ENCODE data around the gene LMAN1L. TPM values are rescaled to one million over a fixed set of nuclear protein-coding genes. Genes with fewer than 3 reads are reported as not detected.
A peak's percentile ranks its signal among the peaks of the same experiment; 100 is the strongest.

Gene LMAN1L
- total RNA-seq, 1 donor from 2014 or later = not detected

DNA sequence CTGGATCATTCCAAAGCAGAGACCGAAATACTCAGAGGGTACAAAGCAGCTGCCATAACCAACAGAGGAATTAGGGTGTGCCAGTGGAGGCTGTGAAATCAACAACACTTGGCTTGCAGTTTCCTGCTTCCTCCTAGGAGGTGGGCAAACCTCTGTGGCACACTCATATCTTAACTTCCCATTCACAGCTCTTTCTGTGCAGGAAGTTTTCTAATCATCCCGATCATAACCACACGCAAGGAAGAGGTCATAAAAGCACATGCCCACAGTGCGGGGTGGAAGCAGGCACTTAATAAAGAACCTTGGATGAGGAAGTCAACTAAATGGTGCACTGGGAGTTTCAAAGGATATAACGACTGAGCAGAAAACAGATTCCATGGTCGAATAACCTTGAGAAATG is 55.4 kb downstream of the LMAN1L start:
- TF ChIP-seq, protein P1, sequence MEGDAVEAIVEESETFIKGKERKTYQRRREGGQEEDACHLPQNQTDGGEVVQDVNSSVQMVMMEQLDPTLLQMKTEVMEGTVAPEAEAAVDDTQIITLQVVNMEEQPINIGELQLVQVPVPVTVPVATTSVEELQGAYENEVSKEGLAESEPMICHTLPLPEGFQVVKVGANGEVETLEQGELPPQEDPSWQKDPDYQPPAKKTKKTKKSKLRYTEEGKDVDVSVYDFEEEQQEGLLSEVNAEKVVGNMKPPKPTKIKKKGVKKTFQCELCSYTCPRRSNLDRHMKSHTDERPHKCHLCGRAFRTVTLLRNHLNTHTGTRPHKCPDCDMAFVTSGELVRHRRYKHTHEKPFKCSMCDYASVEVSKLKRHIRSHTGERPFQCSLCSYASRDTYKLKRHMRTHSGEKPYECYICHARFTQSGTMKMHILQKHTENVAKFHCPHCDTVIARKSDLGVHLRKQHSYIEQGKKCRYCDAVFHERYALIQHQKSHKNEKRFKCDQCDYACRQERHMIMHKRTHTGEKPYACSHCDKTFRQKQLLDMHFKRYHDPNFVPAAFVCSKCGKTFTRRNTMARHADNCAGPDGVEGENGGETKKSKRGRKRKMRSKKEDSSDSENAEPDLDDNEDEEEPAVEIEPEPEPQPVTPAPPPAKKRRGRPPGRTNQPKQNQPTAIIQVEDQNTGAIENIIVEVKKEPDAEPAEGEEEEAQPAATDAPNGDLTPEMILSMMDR (IDR thresholded peaks at IDR 0.05; ENCODE audit: unreplicated experiment) = no peak
- Mint-ChIP-seq H3K27me3 (ENCODE audit: unreplicated experiment) (peaks cover 11% of the 10 kb centered on the region), H3K4me3 (ENCODE audit: unreplicated experiment) (peak overlapping the region; percentile 29), H3K27ac (ENCODE audit: unreplicated experiment) (no peak overlapping the region), H3K4me1 (ENCODE audit: unreplicated experiment) (peaks cover 58% of the 10 kb centered on the region), H3K36me3 (ENCODE audit: low read depth, unreplicated experiment) (peaks cover 30% of the 10 kb centered on the region), H3K9me3 (ENCODE audit: unreplicated experiment) (peaks cover 5% of the 10 kb centered on the region)
- DNase-seq (ENCODE audit: low spot score) = no peak

DNA sequence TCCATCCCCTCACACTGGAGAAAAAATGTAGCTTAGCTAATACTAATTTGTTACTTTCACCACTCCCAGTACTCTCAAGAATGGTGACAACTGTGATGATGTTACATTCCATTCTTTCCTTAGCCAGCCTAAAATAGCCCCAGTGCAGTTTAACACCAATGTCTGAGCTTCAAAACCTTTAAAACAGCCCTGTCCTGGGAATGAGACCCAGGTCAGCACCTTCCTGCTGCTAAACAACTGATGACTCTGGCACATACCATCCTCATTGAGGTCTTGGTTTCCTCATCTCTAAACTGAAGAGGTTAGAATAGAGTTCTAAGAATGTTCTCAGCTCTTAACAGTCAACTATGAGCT is 56.7 kb downstream of the LMAN1L start:
- Mint-ChIP-seq H3K9me3 (ENCODE audit: unreplicated experiment) (peaks cover 5% of the 10 kb centered on the region), H3K27ac (ENCODE audit: unreplicated experiment) (peak overlapping the region; percentile 42), H3K36me3 (ENCODE audit: low read depth, unreplicated experiment) (peaks cover 24% of the 10 kb centered on the region), H3K27me3 (ENCODE audit: unreplicated experiment) (peaks cover 10% of the 10 kb centered on the region), H3K4me1 (ENCODE audit: unreplicated experiment) (peaks cover 52% of the 10 kb centered on the region), H3K4me3 (ENCODE audit: unreplicated experiment) (no peak overlapping the region)
- TF ChIP-seq, protein P1 (IDR thresholded peaks at IDR 0.05; ENCODE audit: unreplicated experiment) = no peak
- DNase-seq (ENCODE audit: low spot score) = no peak

DNA sequence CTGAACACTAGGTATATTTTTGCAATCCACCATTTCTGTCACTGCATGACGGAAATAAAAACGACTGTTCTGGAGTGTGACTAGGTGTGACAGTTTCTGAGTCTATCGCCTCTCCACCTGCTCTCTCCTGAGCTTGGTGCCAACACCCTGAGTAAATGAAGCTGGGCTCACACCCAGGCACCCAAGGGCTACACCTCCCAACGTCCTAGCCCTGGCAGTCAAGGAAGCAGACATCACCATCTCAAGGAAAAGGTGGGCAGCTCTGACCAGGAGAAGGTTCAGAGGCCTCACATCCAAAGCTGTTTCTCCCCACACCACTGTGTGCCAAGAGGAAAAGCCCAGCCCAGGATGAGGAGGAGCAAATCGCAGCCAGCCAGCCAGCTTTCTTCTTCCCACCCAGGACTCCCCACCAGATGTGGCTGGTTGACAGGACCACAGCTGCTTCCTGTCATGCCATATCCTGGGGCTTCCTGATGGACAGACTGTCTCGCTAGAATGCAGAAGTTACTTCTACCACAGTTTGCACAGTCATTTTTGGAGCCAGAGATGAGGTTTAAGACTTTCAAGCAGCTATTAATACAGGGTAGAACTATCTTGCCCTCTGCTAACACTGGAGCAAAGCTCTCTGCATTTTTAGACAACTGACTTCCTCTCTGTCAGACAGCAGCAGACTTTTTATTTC is 57.2 kb downstream of the LMAN1L start:
- Mint-ChIP-seq H3K36me3 (ENCODE audit: low read depth, unreplicated experiment) (peaks cover 21% of the 10 kb centered on the region), H3K27ac (ENCODE audit: unreplicated experiment) (peak overlapping the region; percentile 54), H3K4me1 (ENCODE audit: unreplicated experiment) (peaks cover 50% of the 10 kb centered on the region), H3K9me3 (ENCODE audit: unreplicated experiment) (peaks cover 5% of the 10 kb centered on the region), H3K4me3 (ENCODE audit: unreplicated experiment) (peak overlapping the region; percentile 62), H3K27me3 (ENCODE audit: unreplicated experiment) (peaks cover 10% of the 10 kb centered on the region)
- DNase-seq (ENCODE audit: low spot score) = peak; percentile 53
- TF ChIP-seq, protein P1 (IDR thresholded peaks at IDR 0.05; ENCODE audit: unreplicated experiment) = no peak

DNA sequence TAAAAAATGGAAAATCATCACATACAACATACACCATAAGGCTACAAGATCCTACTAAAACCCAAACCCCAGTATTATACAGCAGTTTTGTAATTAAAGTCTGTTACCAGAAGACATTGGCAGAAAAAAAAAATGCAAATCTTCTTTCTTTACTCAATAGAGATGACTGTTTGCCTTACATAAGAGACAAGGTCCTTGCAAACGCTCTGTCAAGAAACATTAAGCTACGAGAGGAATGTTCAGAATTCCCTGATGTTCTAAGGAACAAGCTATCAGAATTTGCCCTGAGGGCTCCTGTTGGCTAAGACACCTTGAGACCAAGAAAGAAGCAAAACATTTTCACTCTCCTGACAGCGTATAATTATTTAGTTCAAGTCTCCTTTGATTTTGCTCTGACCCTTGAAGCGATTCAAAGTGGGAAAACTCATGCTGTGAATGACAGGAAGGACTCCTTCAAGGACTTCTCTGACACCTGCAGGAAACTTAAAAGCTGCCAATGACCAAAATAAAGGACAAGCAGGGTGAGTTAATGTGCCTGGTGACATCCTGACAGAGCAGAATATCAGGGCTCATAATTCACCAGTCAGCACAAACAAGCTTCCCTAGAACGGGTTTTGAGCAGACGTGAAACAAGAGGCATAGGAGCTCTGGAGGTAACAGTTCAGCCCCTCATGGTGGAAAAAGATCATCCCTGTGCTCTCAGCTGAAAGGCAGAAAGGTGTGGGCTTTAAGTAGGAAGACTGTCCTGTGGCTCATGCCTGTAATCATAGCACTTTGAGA is 58.0 kb downstream of the LMAN1L start:
- Mint-ChIP-seq H3K27ac (ENCODE audit: unreplicated experiment) (peak overlapping the region; percentile 61), H3K4me3 (ENCODE audit: unreplicated experiment) (peak overlapping the region; percentile 62), H3K27me3 (ENCODE audit: unreplicated experiment) (peaks cover 10% of the 10 kb centered on the region), H3K36me3 (ENCODE audit: low read depth, unreplicated experiment) (peaks cover 20% of the 10 kb centered on the region), H3K9me3 (ENCODE audit: unreplicated experiment) (peaks cover 5% of the 10 kb centered on the region), H3K4me1 (ENCODE audit: unreplicated experiment) (peaks cover 46% of the 10 kb centered on the region)
- TF ChIP-seq, protein P1 (IDR thresholded peaks at IDR 0.05; ENCODE audit: unreplicated experiment) = no peak
- no peak for DNase-seq (ENCODE audit: low spot score)

DNA sequence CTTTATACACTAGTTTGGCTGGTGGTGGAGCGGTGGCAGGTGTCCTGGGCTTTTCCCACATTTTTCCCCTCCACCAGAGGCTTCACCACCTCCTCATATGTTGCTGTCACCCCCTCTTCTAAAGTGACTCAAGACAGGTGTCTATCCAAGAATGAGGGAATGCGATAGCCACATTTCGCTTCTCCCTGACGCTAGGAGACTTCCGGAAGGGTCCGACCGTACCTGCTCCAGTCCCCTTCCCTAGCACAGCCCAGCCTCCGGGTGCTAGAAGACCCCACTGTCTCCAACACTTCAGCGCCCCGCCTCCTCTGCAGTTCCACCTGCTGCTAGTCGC is 60.0 kb downstream of the LMAN1L start:
- no peaks in the 10 kb centered on the region for H3K9me3 Mint-ChIP-seq (ENCODE audit: unreplicated experiment)
- H3K27me3 Mint-ChIP-seq (ENCODE audit: unreplicated experiment) = peaks cover 11% of the 10 kb centered on the region
- peak overlapping the region; percentile 95 for H3K4me3 Mint-ChIP-seq (ENCODE audit: unreplicated experiment)
- peak overlapping the region; percentile 88 for H3K27ac Mint-ChIP-seq (ENCODE audit: unreplicated experiment)
- H3K4me1 Mint-ChIP-seq (ENCODE audit: unreplicated experiment) = peaks cover 32% of the 10 kb centered on the region
- TF ChIP-seq, protein P1 (IDR thresholded peaks at IDR 0.05; ENCODE audit: unreplicated experiment) = no peak
- H3K36me3 Mint-ChIP-seq (ENCODE audit: low read depth, unreplicated experiment) = peaks cover 7% of the 10 kb centered on the region
- DNase-seq (ENCODE audit: low spot score) = no peak

Measured in endothelial cell (in vitro differentiated cells).